ENCODE measurements around the gene C19orf85.

GRCh38 chr19:55485439-55486011 lies 21.0 kb upstream of the C19orf85 start:
- TF ChIP-seq CTCF (IDR thresholded peaks at IDR 0.05) (no peak), POLR2A (IDR thresholded peaks at IDR 0.05) (no peak)

Data from Peyer's patch (tissue), 4 donors.